Gastroesophageal sphincter (tissue), 4 donors: Measurements from ENCODE around the gene PIGB. TPM values are rescaled to one million over a fixed set of nuclear protein-coding genes. Genes with fewer than 3 reads are reported as not detected.

Experiments used
- ATAC-seq: fragments of 150-250 bp; one replicate; pipeline ENCODE4 v1.9.1; 2016; ENCODE audit warnings: mild to moderate bottlenecking, moderate library complexity
- H3K27ac ChIP-seq, 4 donors: fragments of 200-600 bp; sonication (generic) in 3 of 4; 1 replicate in 3 of 4; 2 replicates in 1 of 4; pipeline ENCODE4 v1.5.1; 2016 to 2019
- H3K27me3 ChIP-seq: fragments of 200-600 bp; sonication (generic); one replicate; pipeline ENCODE4 v1.5.1; 2019
- H3K36me3 ChIP-seq, 2 donors: fragments of 200-600 bp; sonication (generic); one replicate each; pipeline ENCODE4 v1.5.1; 2019; ENCODE audit warnings: control low read depth in 1 of 2
- H3K4me1 ChIP-seq, 3 donors: fragments of 200-600 bp; sonication (generic); 1 replicate in 2 of 3; 2 replicates in 1 of 3; pipeline ENCODE4 v1.5.1; 2016 to 2019; ENCODE audit warnings: control low read depth in 2 of 3
- H3K4me3 ChIP-seq, 2 donors: fragments of 200-600 bp; sonication (generic); one replicate each; pipeline ENCODE4 v1.5.1; 2019; ENCODE audit warnings: mild to moderate bottlenecking in 1 of 2, moderate library complexity in 1 of 2
- H3K9me3 ChIP-seq, 3 donors: fragments of 200-600 bp; sonication (generic); one replicate each; pipeline ENCODE4 v1.5.1; 2017 to 2019; ENCODE audit warnings: control low read depth in 2 of 3
- CTCF ChIP-seq, 4 experiments: fragments of 200-600 bp in 2 of 4; fragments of 450-650 bp in 2 of 4; sonication (generic) in 1 of 4; IDR thresholded peaks; one replicate each; pipeline ENCODE4 v1.5.1; 2017 to 2019; ENCODE audit warnings: antibody characterized with exemption in 4 of 4, mild to moderate bottlenecking in 2 of 4, moderate library complexity in 2 of 4
- EP300 ChIP-seq: sonication (generic); formaldehyde crosslinking; IDR thresholded peaks from one replicate; pipeline ENCODE4 v1.6.1; 2017; ENCODE audit warnings: antibody characterized with exemption, mild to moderate bottlenecking
- POLR2A ChIP-seq, 2 donors: fragments of 450-650 bp; IDR thresholded peaks; one replicate each; pipeline ENCODE4 v1.6.1; 2017; ENCODE audit warnings: antibody characterized with exemption in 2 of 2, mild to moderate bottlenecking in 2 of 2, moderate library complexity in 1 of 2
- POLR2AphosphoS5 ChIP-seq: sonication (generic); formaldehyde crosslinking; IDR thresholded peaks from one replicate; pipeline ENCODE4 v1.6.1; 2017; ENCODE audit warnings: antibody characterized with exemption
- WGBS, 2 donors: methylation state at CpG; one replicate each; pipeline ENCODE4 v1.1.5; 2018; ENCODE audit warnings: low coverage in 1 of 2; 5-methylcytosine and 5-hydroxymethylcytosine counted together
- total RNA-seq, 4 donors: library from RNA; depleted of rRNA; stranded (reverse); fragments of >200 nt; gene quantifications; one replicate each; pipeline ENCODE4 v1.1.0, GENCODE V29; 2016

Gene PIGB
- total RNA-seq, 4 donors from 2014 or later = 7.0 to 14.0 (median 9.0) TPM

GRCh38 chr15:55358471-55358870 is 39.4 kb downstream of the PIGB start:
- TF ChIP-seq CTCF (IDR thresholded peaks at IDR 0.05) = no peak
- no peak for TF ChIP-seq POLR2A (IDR thresholded peaks at IDR 0.05)
- TF ChIP-seq EP300 = no peak
- Histone ChIP-seq H3K4me3 (no peak overlapping the region), H3K9me3 (no peaks in the 10 kb centered on the region), H3K4me1 (peaks cover 0 to 1% (median 0%) of the 10 kb centered on the region in 3 donors), H3K36me3 (peaks cover 3 to 67% of the 10 kb centered on the region in 2 donors), H3K27ac (no peak overlapping the region), H3K27me3 (no peaks in the 10 kb centered on the region)
- no peak for ATAC-seq

DNA sequence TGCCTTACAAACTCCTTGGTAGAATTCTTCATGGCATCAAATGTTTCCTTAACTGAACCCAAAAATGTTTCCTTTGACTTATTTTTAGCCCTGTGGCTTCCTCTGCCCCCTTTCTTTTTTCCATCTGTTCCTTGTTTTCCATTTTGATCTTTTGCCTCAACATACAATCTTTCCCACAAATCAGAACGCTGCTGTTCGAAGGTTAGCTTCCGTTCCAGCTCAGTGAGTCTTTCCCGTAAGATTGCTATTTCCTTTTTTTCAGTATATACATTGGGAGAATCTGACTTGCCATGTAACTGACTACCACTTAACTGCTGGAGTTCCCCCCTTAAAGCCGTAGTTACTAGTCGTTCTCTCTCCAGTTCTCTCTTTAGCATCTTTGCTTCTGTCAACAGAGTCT is 41.2 kb downstream of the PIGB start:
- ATAC-seq = no peak
- peaks cover 3 to 71% of the 10 kb centered on the region in 2 donors for H3K36me3 ChIP-seq

GRCh38 chr15:55361048-55361447 is 42.0 kb downstream of the PIGB start:
- Histone ChIP-seq H3K36me3 (peaks cover 3 to 63% of the 10 kb centered on the region in 2 donors), H3K4me1 (no peaks in the 10 kb centered on the region), H3K4me3 (no peak overlapping the region), H3K27me3 (no peaks in the 10 kb centered on the region), H3K9me3 (no peaks in the 10 kb centered on the region), H3K27ac (no peak overlapping the region)
- WGBS, 2 donors = 75 to 76% methylated on average over 9 to 10 of the region's 10 CpGs
- no peak for ATAC-seq
- TF ChIP-seq EP300 (no peak), POLR2A (IDR thresholded peaks at IDR 0.05) (no peak), POLR2AphosphoS5 (no peak), CTCF (IDR thresholded peaks at IDR 0.05) (no peak)

More for the DNA sequence above, 41.2 kb downstream of the PIGB start:
- WGBS, 2 donors = 40 to 66% methylated on average over 3 to 6 of the region's 6 CpGs
- Histone ChIP-seq H3K27me3 (no peaks in the 10 kb centered on the region), H3K4me3 (no peak overlapping the region), H3K9me3 (no peaks in the 10 kb centered on the region), H3K27ac (no peak overlapping the region), H3K4me1 (no peaks in the 10 kb centered on the region)
- TF ChIP-seq POLR2AphosphoS5 = no peak

DNA sequence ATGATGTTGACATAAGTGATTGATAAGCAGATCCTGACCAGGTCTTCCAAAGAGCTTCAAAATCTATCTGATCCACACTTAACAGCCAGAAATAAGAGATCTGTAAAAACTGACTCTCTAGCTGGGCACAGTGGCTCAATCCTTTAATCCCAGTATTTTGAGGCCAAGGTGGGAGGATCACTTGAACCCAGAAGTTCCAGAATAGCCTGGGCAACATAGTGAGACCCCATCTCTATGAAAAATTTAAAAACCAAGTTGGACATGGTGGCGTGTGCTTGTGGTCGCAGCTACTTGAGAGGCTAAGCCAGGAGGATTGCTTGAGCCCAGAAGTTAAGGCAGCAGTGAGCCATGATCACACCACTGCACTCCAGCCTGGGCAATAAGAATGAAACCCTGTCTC is 43.6 kb downstream of the PIGB start:
- 100% methylated on average over 1 of the region's 2 CpGs; no CpG with 5 or more reads in 1 of the 2 donors for WGBS, 2 donors
- Histone ChIP-seq H3K4me3 (no peak overlapping the region), H3K27me3 (no peaks in the 10 kb centered on the region), H3K9me3 (no peaks in the 10 kb centered on the region), H3K36me3 (peaks cover 0 to 66% of the 10 kb centered on the region in 2 donors), H3K4me1 (no peaks in the 10 kb centered on the region), H3K27ac (no peak overlapping the region)
- TF ChIP-seq CTCF (IDR thresholded peaks at IDR 0.05) (no peak), POLR2A (IDR thresholded peaks at IDR 0.05) (no peak), POLR2AphosphoS5 (no peak), EP300 (no peak)
- ATAC-seq = no peak

DNA sequence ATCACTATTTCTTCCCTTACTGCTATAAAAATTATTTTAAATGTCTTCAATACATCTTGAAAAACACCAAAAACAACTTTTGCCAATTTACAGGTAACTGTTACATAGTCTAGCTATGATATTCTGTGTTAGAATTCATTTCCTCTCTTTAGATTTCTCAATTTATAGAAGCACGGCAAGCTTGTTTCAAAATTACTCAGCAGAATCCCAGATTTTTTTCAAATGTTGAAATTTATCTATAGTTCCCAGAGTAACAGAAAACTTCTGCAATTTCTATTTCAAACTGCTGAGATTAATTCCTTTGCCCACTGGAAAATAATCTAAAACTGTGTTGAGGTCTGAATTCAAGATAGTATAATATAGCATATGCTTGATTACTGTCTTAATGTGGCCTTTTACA is 48.0 kb downstream of the PIGB start:
- TF ChIP-seq EP300 (no peak), POLR2AphosphoS5 (no peak), CTCF (IDR thresholded peaks at IDR 0.05) (no peak), POLR2A (IDR thresholded peaks at IDR 0.05) (no peak)
- no peaks in the 10 kb centered on the region for H3K4me1 ChIP-seq
- no peaks in the 10 kb centered on the region for H3K9me3 ChIP-seq
- ATAC-seq = no peak
- H3K27me3 ChIP-seq = no peaks in the 10 kb centered on the region
- H3K4me3 ChIP-seq = no peak overlapping the region
- WGBS, 2 donors = 78 to 88% methylated on average over 1 of the region's 1 CpG
- no peak overlapping the region for H3K27ac ChIP-seq
- peaks cover 0 to 73% of the 10 kb centered on the region in 2 donors for H3K36me3 ChIP-seq
